SIG-M5 treated with dmso at 0.1 percent for 504 hours (cell line): ENCODE measurements around the gene FBN3.
"Not testable (repeated sequence)": the region's sequence is repeated elsewhere in the genome, so short reads cannot be mapped to it uniquely, and the experiment has no call there.

Source experiments
- DNase-seq: peaks from one replicate; lab custom pipeline; 2025; ENCODE audit not compliant: unreplicated experiment; lab: John Stamatoyannopoulos, UW

Gene FBN3

DNA sequence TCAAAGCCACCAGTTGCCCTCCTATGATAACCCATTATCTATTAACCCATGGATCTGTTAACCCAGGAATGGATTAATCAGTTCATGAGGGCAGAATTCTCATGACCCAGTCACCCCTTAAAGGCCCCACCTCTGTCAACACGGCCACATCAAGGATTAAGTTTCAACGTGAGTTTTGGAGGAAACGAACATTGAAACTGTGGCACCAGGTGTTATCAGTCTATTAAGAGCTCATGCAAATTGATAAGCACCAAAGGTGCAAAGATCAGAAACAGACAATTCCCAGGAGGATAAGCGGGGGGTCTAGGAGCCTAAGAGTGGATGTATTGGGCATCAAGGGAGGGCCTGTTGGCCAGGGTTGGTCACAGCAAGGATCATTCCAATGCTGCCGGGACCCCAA lies 124.1 kb downstream of the FBN3 start:
- no peak for DNase-seq

DNA sequence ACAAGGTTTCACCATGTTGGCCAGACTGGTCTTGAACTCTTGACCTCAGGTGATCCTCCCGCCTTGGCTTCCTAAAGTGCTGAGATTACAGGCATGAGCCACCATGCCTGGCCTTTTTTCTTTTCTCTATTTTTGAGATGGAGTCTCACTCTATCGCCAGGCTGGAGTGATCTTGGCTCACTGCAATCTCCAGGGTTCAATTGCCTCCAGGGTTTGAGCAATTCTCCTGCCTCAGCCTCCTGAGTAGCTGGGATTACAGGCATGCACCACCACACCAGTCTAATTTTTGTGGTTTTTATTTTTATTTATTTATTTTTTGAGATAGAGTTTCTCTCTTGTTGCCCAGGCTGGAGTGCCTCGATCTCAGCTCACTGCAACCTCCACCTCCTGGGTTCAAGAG lies 125.1 kb downstream of the FBN3 start:
- not testable (repeated sequence) for DNase-seq

DNA sequence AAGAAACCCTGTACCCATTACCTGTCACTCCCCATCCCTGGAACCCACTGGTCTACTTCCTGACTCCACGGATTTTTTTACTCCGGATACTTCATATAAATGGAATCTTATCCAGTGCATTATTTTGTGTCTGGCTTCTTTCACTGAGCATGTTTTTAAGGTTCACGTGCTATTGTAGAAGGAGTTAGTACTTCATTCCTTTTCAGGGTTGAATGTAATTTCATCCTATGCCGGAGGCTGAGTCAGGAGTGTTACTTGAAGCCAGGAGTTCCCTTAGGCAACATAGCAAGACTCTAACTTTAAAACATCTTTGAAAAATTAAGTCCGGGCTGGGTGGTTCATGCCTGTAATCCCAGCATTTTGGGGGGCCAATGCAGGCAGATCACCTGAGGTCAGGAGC lies 126.0 kb downstream of the FBN3 start:
- DNase-seq, result no peak

DNA sequence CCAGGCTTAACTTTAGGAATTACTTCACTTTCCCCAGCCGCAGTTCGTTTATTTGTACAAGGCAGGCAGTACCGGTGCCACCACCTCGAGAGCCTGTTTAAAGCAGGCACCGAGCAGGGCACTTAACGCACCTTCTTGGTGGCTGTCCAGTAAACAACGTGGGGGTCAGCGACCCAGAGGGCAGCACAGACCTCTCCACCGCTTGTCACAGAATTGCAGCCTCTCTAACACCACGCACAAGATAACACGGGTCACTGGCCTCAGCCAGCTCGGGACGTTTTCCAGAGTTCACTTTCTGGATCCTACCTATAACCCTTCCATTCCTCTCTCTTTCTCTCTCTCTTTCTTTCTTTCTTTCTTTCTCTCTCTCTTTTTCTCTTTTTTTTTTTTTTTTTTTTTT lies 127.1 kb downstream of the FBN3 start:
- no peak for DNase-seq

DNA sequence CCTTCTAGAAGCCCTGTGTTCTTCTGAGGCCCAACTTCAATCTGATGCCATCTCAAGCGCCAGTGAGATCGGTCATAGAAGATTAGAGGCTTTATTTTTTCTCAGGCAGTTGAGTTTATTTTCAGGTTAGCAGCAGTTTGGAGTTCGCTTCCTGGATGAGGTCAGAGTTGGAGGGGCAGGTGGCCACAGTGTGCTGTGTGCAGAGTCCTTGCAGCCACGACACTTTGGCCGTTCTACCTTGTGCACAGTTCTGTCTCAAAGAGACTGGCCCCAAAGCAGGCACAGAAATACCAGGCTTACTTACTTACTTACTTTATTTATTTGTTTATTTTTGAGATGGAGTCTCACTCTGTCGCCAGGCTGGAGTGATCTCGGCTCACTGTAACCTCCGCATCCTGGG lies 128.0 kb downstream of the FBN3 start:
- no peak for DNase-seq

DNA sequence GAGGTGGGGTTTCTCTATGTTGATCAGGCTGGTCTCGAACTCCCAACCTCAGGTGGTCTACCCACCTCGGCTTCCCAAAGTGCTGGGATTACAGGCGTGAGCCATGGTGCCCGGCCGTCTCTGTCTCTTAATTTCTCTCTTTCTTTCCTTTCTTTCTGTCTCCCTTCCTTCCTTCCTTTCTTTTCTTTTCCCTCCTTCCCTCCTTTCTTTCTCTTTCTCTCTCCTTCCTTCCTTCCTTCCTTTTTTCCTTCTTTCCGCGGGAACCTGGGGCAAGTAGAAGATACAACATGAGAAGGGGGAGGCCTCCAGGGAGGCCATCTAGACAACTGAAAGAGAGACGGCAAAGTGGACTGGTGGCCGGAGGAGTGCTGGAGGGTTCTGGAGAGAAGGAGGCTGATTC lies 128.7 kb downstream of the FBN3 start:
- DNase-seq, result no peak

DNA sequence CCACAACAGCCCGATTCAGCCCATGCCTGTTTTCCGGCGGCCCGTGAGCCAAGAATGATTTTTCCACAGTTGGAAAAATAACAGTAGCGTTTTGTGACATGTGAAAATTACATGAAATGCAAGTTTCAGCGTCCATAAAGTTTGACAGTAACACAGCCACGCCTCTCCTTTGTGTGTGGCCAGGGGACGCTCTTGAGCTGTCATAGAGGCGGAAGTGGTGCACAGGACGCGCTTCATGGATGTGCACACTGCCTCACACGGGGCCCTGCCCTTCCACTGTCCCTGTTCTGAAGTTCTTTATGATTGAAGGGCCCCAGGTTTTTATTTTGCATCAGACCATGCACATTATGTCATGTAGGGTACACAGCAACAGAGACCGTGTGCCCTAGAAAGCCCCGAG lies 131.6 kb downstream of the FBN3 start:
- no peak for DNase-seq
